ENCODE data around the gene CDH4. TPM values are rescaled to one million over a fixed set of nuclear protein-coding genes. Genes with fewer than 3 reads are reported as not detected.

CDH4 gene
- total and polyA plus RNA-seq, 9 of the 15 experiments (the other 6 are each of a cell fraction or from before 2014, with no cell fraction given), result 0.04 TPM; not detected in 8

DNA sequence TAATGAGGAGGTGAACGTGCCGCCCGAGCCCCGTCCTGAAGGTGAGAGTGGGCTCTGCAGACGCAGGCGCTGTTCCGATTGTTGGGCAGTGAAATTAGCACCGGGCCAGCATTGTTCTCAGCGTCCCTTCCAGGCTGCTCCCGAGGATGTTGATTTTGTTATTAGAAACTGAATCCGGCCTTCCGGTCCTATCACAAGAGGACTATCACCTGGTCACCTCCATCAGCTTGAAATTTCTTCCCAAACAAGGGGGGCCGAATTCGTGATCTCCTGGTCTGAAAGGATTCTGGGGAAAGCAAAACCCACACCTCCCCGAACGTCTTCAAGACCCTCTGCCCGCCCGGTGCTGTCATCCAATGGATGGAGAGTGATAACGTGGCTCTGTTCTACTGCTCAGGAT is 627.6 kb downstream of the CDH4 start:
- no peaks in the 10 kb centered on the region for H3K36me3 ChIP-seq (ENCODE audit: control insufficient read depth, insufficient read depth, low read length)
- H2AFZ ChIP-seq (ENCODE audit: low read depth, low read length), result no peak overlapping the region
- no peak overlapping the region for H3K4me2 ChIP-seq (ENCODE audit: insufficient read depth, low read length)
- FAIRE-seq, result no peak
- TF ChIP-seq MCM7 (IDR thresholded peaks at IDR 0.05) (no peak), RHOXF2B (CRISPR knock-in tag; conservative IDR thresholded peaks at IDR 0.05) (no peak), ETV1 (tag; conservative IDR thresholded peaks at IDR 0.05; ENCODE audit: low read depth) (peak; percentile 89), PRMT5 (CRISPR knock-in tag; IDR thresholded peaks at IDR 0.05) (no peak), BCOR (IDR thresholded peaks at IDR 0.05) (0 out of 2 replicates have a peak, but pooled peaks have one; percentile 14), ZNF12 (CRISPR knock-in tag; IDR thresholded peaks at IDR 0.05) (no peak), SPI1 (IDR thresholded peaks at IDR 0.05; ENCODE audit: borderline replicate concordance, low read depth, low read length) (no peak), HNRNPLL (IDR thresholded peaks at IDR 0.05; ENCODE audit: low read depth, low read length, poor library complexity, severe bottlenecking) (no peak), ZNF41 (CRISPR knock-in tag; conservative IDR thresholded peaks at IDR 0.05) (no peak)
- H3K4me1 ChIP-seq (replicated peaks in 1 of 2; ENCODE audit: control insufficient read depth in 2 of 2, insufficient read depth in 2 of 2, low read length in 2 of 2), result peaks cover 0 to 12% of the 10 kb centered on the region in 2 experiments; a peak in 2 of 5 replicates
- POLR2A ChIA-PET, result no interaction called here
- H3K79me2 ChIP-seq (ENCODE audit: control insufficient read depth, insufficient read depth, low read length), result no peaks in the 10 kb centered on the region
- no peaks in the 10 kb centered on the region for H3K9me3 ChIP-seq (replicated peaks; ENCODE audit: control insufficient read depth, insufficient read depth, low read depth, low read length)
- no peak overlapping the region for H3K9ac ChIP-seq (ENCODE audit: insufficient read depth in 1 of 2, low read depth in 2 of 2, low read length in 2 of 2)
- BruUV-seq (replicated peaks), result no TSS peak
- H3K9me1 ChIP-seq (ENCODE audit: control insufficient read depth, insufficient read depth, low read length), result no peaks in the 10 kb centered on the region
- 5% methylated on average over 19 of the region's 19 CpGs for WGBS (ENCODE audit: insufficient coverage, low coverage, missing lambda C conversion rate)
- no peak overlapping the region for H3K27ac ChIP-seq (ENCODE audit: extremely low read depth, low read depth, low read length)
- intact Hi-C loops (cut with micrococcal nuclease) (no loop called here), in situ Hi-C loops (cut with MboI) (loop anchor here (25.0 kb wide), 1 partner anchor 1667 kb away; no protein-coding TSS in a partner anchor)
- DNase-seq (ENCODE audit: extremely low read depth in 1 of 4, low spot score in 3 of 4), result no peak
- peaks cover 49 to 94% of the 10 kb centered on the region in 2 experiments; a peak in 4 of 5 replicates for H3K27me3 ChIP-seq (ENCODE audit: control insufficient read depth in 2 of 2, insufficient read depth in 2 of 2, low read length in 2 of 2)
- ATAC-seq, result no peak
- CTCF ChIA-PET (ENCODE audit: low intra/inter-chr PET ratio), result no interaction called here
- peaks cover 14% of the 10 kb centered on the region for H4K20me1 ChIP-seq (replicated peaks; ENCODE audit: control insufficient read depth, insufficient read depth, low read length)
- no peak overlapping the region for H3K4me3 ChIP-seq
